Measurements from ENCODE around the gene SLC13A3.

- TF ChIP-seq CTCF (IDR thresholded peaks at IDR 0.05) = no peak
- TF ChIP-seq POLR2A (IDR thresholded peaks at IDR 0.05) = no peak
These were observed 82.6 kb downstream of the SLC13A3 start for GRCh38 chr20:46568570-46569129.
